Suppressor macrophage treated with lipopolysaccharide for 4 hours (primary cell): ENCODE data around the gene TNFRSF6B.
"Not testable (repeated sequence)": the region's sequence is repeated elsewhere in the genome, so short reads cannot be mapped to it uniquely, and the experiment has no call there.

Source experiments
- DNase-seq: peaks from one replicate; pipeline ENCODE4 v3.0.0-alpha.2; 2020

Gene TNFRSF6B

GRCh38 chr20:63696628-63697356 lies at the start of gene TNFRSF6B:
Gene TNFRSF6B (plus strand): TSS chr20:63696652. CDS start chr20:63696768, 116 bp downstream.
- no peak for DNase-seq

GRCh38 chr20:63648190-63648589 lies 48.3 kb upstream of the TNFRSF6B start:
- no peak for DNase-seq

GRCh38 chr20:63648895-63649589 lies 47.4 kb upstream of the TNFRSF6B start:
- DNase-seq: no peak

GRCh38 chr20:63650486-63650885 lies 46.0 kb upstream of the TNFRSF6B start:
- DNase-seq: not testable (repeated sequence)

- no peak for DNase-seq
Observed at GRCh38 chr20:63651942-63652191, 44.6 kb upstream of the TNFRSF6B start.

- no peak for DNase-seq
Observed at GRCh38 chr20:63652192-63652980, 44.1 kb upstream of the TNFRSF6B start.

GRCh38 chr20:63653041-63653973 lies 43.1 kb upstream of the TNFRSF6B start, which contains the start of gene STMN3:
Gene STMN3 (minus strand): TSS chr20:63653424. CDS start chr20:63653345, 79 bp downstream.
- DNase-seq: peak; percentile 79

GRCh38 chr20:63653974-63654668 lies 42.3 kb upstream of the TNFRSF6B start:
- no peak for DNase-seq

GRCh38 chr20:63655249-63655648 lies 41.2 kb upstream of the TNFRSF6B start:
- no peak for DNase-seq

GRCh38 chr20:63656451-63656850 lies 40.0 kb upstream of the TNFRSF6B start:
- no peak for DNase-seq

GRCh38 chr20:63657260-63657936 lies 39.1 kb upstream of the TNFRSF6B start:
- DNase-seq: no peak

GRCh38 chr20:63657937-63658748 lies 38.3 kb upstream of the TNFRSF6B start, which contains the start of gene RTEL1:
Gene RTEL1 (plus strand): TSS chr20:63658312. CDS start chr20:63659403, 1,091 bp downstream.
- peak; percentile 95 for DNase-seq

GRCh38 chr20:63658749-63659187 lies 37.7 kb upstream of the TNFRSF6B start:
- DNase-seq: peak; percentile 66

- no peak for DNase-seq
Observed at GRCh38 chr20:63659370-63659769, 37.1 kb upstream of the TNFRSF6B start.

GRCh38 chr20:63660174-63660573 lies 36.3 kb upstream of the TNFRSF6B start:
- not testable (repeated sequence) for DNase-seq

GRCh38 chr20:63660622-63661021 lies 35.8 kb upstream of the TNFRSF6B start:
- DNase-seq: no peak

GRCh38 chr20:63661108-63661507 lies 35.3 kb upstream of the TNFRSF6B start:
- DNase-seq: no peak

- DNase-seq: no peak
Observed at GRCh38 chr20:63661959-63662812, 34.3 kb upstream of the TNFRSF6B start.

GRCh38 chr20:63662813-63663189 lies 33.7 kb upstream of the TNFRSF6B start:
- no peak for DNase-seq
